HG03378 (cell line): ENCODE measurements around the gene STK38L.
A peak's percentile ranks its signal among the peaks of the same experiment; 100 is the strongest.

Experiments used
- ATAC-seq: cut with Tn5 transposase; IDR thresholded peaks from one replicate; pipeline ENCODE4 v1.9.1; 2021; ENCODE audit warnings: mild to moderate bottlenecking, moderate library complexity; ENCODE audit not compliant: unreplicated experiment

The STK38L gene

GRCh38 chr12:27309293-27309994, 65.4 kb downstream of the STK38L start:
- peak; percentile 57 for ATAC-seq

GRCh38 chr12:27309995-27310315, 65.9 kb downstream of the STK38L start:
- ATAC-seq, result no peak

- ATAC-seq, result no peak
Measured at GRCh38 chr12:27316947-27317346, 72.9 kb downstream of the STK38L start.

- no peak for ATAC-seq
Measured at GRCh38 chr12:27319409-27319808, 75.3 kb downstream of the STK38L start.

- ATAC-seq, result no peak
Measured at GRCh38 chr12:27319848-27320247, 75.8 kb downstream of the STK38L start.

GRCh38 chr12:27324530-27324929, 80.4 kb downstream of the STK38L start:
- no peak for ATAC-seq

GRCh38 chr12:27330846-27331245, 86.8 kb downstream of the STK38L start:
- no peak for ATAC-seq

- ATAC-seq, result peak; percentile 58
Measured at GRCh38 chr12:27331291-27331926, 87.3 kb downstream of the STK38L start.

- no peak for ATAC-seq
Measured at GRCh38 chr12:27331927-27332324, 87.8 kb downstream of the STK38L start.

- ATAC-seq, result no peak
Measured at GRCh38 chr12:27332407-27332713, 88.3 kb downstream of the STK38L start.

GRCh38 chr12:27332714-27333402, 88.8 kb downstream of the STK38L start, which contains the start of gene BMAL2:
Gene BMAL2 (plus strand): TSS chr12:27332836. CDS start chr12:27333073, 237 bp downstream.
- ATAC-seq, result peak; percentile 3

- ATAC-seq, result peak; percentile 27
Measured at GRCh38 chr12:27333403-27334009, 89.4 kb downstream of the STK38L start.

- peak; percentile 35 for ATAC-seq
Measured at GRCh38 chr12:27334042-27334720, 90.1 kb downstream of the STK38L start.

- ATAC-seq, result no peak
Measured at GRCh38 chr12:27334721-27335082, 90.6 kb downstream of the STK38L start.

GRCh38 chr12:27335364-27336281, 91.5 kb downstream of the STK38L start:
- no peak for ATAC-seq

- no peak for ATAC-seq
Measured at GRCh38 chr12:27336282-27336653, 92.2 kb downstream of the STK38L start.

GRCh38 chr12:27337376-27337775, 93.3 kb downstream of the STK38L start:
- ATAC-seq, result no peak

GRCh38 chr12:27338473-27338872, 94.4 kb downstream of the STK38L start:
- no peak for ATAC-seq

GRCh38 chr12:27340971-27341370, 96.9 kb downstream of the STK38L start:
- ATAC-seq, result no peak

GRCh38 chr12:27342536-27342935, 98.5 kb downstream of the STK38L start:
- ATAC-seq, result no peak
